ENCODE results near the gene LMAN2. TPM values are rescaled to one million over a fixed set of nuclear protein-coding genes. Genes with fewer than 3 reads are reported as not detected.

Gene LMAN2
- polyA plus RNA-seq (ENCODE audit: insufficient read length): 76.5 TPM

GRCh38 chr5:177351392-177352329 lies at the start of gene LMAN2:
TSS of gene LMAN2 (minus strand) at chr5:177351668. CDS start at chr5:177351647, 21 bp downstream.
- peak; percentile 94 for DNase-seq

GRCh38 chr5:177399997-177400868 lies 48.8 kb upstream of the LMAN2 start, which contains the start of gene PFN3:
TSS of gene PFN3 (minus strand) at chr5:177400661. CDS start at chr5:177400576, 85 bp downstream.
- DNase-seq: no peak

- no peak for DNase-seq
Measured at GRCh38 chr5:177397875-177398390, 46.5 kb upstream of the LMAN2 start.

GRCh38 chr5:177396807-177397206 lies 45.3 kb upstream of the LMAN2 start:
- no peak for DNase-seq

GRCh38 chr5:177396078-177396477 lies 44.6 kb upstream of the LMAN2 start:
- no peak for DNase-seq

- no peak for DNase-seq
Measured at GRCh38 chr5:177393990-177394389, 42.5 kb upstream of the LMAN2 start.

GRCh38 chr5:177393206-177393765 lies 41.8 kb upstream of the LMAN2 start:
- DNase-seq: no peak

- DNase-seq: no peak
Measured at GRCh38 chr5:177392765-177393164, 41.3 kb upstream of the LMAN2 start.

GRCh38 chr5:177390363-177391300 lies 39.2 kb upstream of the LMAN2 start:
- DNase-seq: peak; percentile 89

GRCh38 chr5:177389241-177390169 lies 38.0 kb upstream of the LMAN2 start:
- DNase-seq: no peak

GRCh38 chr5:177388521-177389052 lies 37.1 kb upstream of the LMAN2 start:
- no peak for DNase-seq

- no peak for DNase-seq
Measured at GRCh38 chr5:177387405-177387804, 35.9 kb upstream of the LMAN2 start.

- DNase-seq: no peak
Measured at GRCh38 chr5:177386542-177386941, 35.1 kb upstream of the LMAN2 start.

- no peak for DNase-seq
Measured at GRCh38 chr5:177385720-177386119, 34.3 kb upstream of the LMAN2 start.

- no peak for DNase-seq
Measured at GRCh38 chr5:177384134-177384533, 32.7 kb upstream of the LMAN2 start, which contains the start of gene SLC34A1. TSS of gene SLC34A1 (plus strand) at chr5:177384434. CDS start at chr5:177385742, 1,308 bp downstream.

GRCh38 chr5:177383181-177383580 lies 31.7 kb upstream of the LMAN2 start:
- DNase-seq: no peak

GRCh38 chr5:177382423-177383029 lies 31.1 kb upstream of the LMAN2 start:
- no peak for DNase-seq

GRCh38 chr5:177380805-177381126 lies 29.3 kb upstream of the LMAN2 start:
- DNase-seq: no peak

Measured in hindlimb muscle (tissue), 1 donor.